ENCODE data around the gene ZNF45. TPM values are rescaled to one million over a fixed set of nuclear protein-coding genes. Genes with fewer than 3 reads are reported as not detected.

The ZNF45 gene
- total RNA-seq, 2 experiments from 2014 or later: 4.0 to 4.6 TPM

GRCh38 chr19:43934055-43934984, 762 bp downstream of the ZNF45 start:
- Histone ChIP-seq H3K27me3 (ENCODE audit: control insufficient read depth in 1 of 2, insufficient read depth in 2 of 2, low read length in 2 of 2) (no peaks in the 10 kb centered on the region), H3K4me3 (ENCODE audit: low read length) (peak overlapping the region; percentile 78), H3K36me3 (ENCODE audit: insufficient read depth, low read length) (peaks cover 34% of the 10 kb centered on the region), H3K9me3 (ENCODE audit: control insufficient read depth in 1 of 2, insufficient read depth in 1 of 2, low read length in 2 of 2) (peaks cover 0 to 5% of the 10 kb centered on the region in 2 experiments), H3K4me1 (ENCODE audit: insufficient read depth, low read length) (peaks cover 10% of the 10 kb centered on the region), H3K27ac (ENCODE audit: low read depth in 1 of 2, low read length in 2 of 2) (peak overlapping the region; percentile 56 to 64)
- peak overlapping the region; percentile 86 for H3K27ac Mint-ChIP-seq
- H3K9me3 Mint-ChIP-seq: no peaks in the 10 kb centered on the region
- peaks cover 25% of the 10 kb centered on the region for H3K4me1 Mint-ChIP-seq (ENCODE audit: low read depth)
- POLR2A ChIA-PET: interaction anchor here (0.8 to 1.9 kb wide), 12 partner anchors 10 to 273 kb away, joined by 3 to 12 read pairs (median 5); partner anchors contain the start of genes ZNF221, ZNF224, ZNF226 and ZNF283
- intact Hi-C loops (cut with DNase I, micrococcal nuclease): loop anchor here (2.0 to 10.0 kb wide), 3 partner anchors 70 to 230 kb away; partner anchors contain the start of genes ZNF224 (in 1 of the 2), ZNF226 (in 1 of the 2) and ZNF230 (in 1 of the 2)
- CTCF ChIA-PET: no interaction called here
- H3K4me3 Mint-ChIP-seq: peak overlapping the region; percentile 96
- ATAC-seq (ENCODE audit: poor library complexity) (no peak), DNase-seq (peak in 1 of 14 experiments; percentile 2)
- peaks cover 57% of the 10 kb centered on the region for H3K36me3 Mint-ChIP-seq (ENCODE audit: low read depth)
- no peak for TF ChIP-seq CTCF (IDR thresholded peaks at IDR 0.05)
- no peaks in the 10 kb centered on the region for H3K27me3 Mint-ChIP-seq

GRCh38 chr19:43928820-43929219, 6.3 kb downstream of the ZNF45 start:
- ChIA-PET POLR2A (no interaction called here), CTCF (no interaction called here)
- TF ChIP-seq CTCF (IDR thresholded peaks at IDR 0.05): no peak
- H3K27ac Mint-ChIP-seq: no peak overlapping the region
- H3K9me3 ChIP-seq (ENCODE audit: control insufficient read depth in 1 of 2, insufficient read depth in 1 of 2, low read length in 2 of 2): peaks cover 0 to 5% of the 10 kb centered on the region in 2 experiments
- H3K27me3 Mint-ChIP-seq: no peaks in the 10 kb centered on the region
- intact Hi-C loops (cut with DNase I, micrococcal nuclease): no loop called here
- H3K4me3 Mint-ChIP-seq: no peak overlapping the region
- H3K27ac ChIP-seq (ENCODE audit: low read depth in 1 of 2, low read length in 2 of 2): no peak overlapping the region
- DNase-seq (no peak), ATAC-seq (ENCODE audit: poor library complexity) (no peak)
- peaks cover 98% of the 10 kb centered on the region for H3K36me3 Mint-ChIP-seq (ENCODE audit: low read depth)
- no peak overlapping the region for H3K4me3 ChIP-seq (ENCODE audit: low read length)
- peaks cover 5% of the 10 kb centered on the region for H3K9me3 Mint-ChIP-seq
- H3K36me3 ChIP-seq (ENCODE audit: insufficient read depth, low read length): peaks cover 86% of the 10 kb centered on the region
- H3K27me3 ChIP-seq (ENCODE audit: control insufficient read depth in 1 of 2, insufficient read depth in 2 of 2, low read length in 2 of 2): no peaks in the 10 kb centered on the region
- no peaks in the 10 kb centered on the region for H3K4me1 ChIP-seq (ENCODE audit: insufficient read depth, low read length)
- peaks cover 7% of the 10 kb centered on the region for H3K4me1 Mint-ChIP-seq (ENCODE audit: low read depth)

GRCh38 chr19:43923875-43924274, 11.2 kb downstream of the ZNF45 start:
- DNase-seq (no peak), ATAC-seq (ENCODE audit: poor library complexity) (no peak)
- Mint-ChIP-seq H3K4me1 (ENCODE audit: low read depth) (no peaks in the 10 kb centered on the region), H3K36me3 (ENCODE audit: low read depth) (peaks cover 100% of the 10 kb centered on the region), H3K27ac (no peak overlapping the region), H3K9me3 (peaks cover 5% of the 10 kb centered on the region), H3K4me3 (no peak overlapping the region), H3K27me3 (no peaks in the 10 kb centered on the region)
- no peak for TF ChIP-seq CTCF (IDR thresholded peaks at IDR 0.05)
- Histone ChIP-seq H3K9me3 (ENCODE audit: control insufficient read depth in 1 of 2, insufficient read depth in 1 of 2, low read length in 2 of 2) (peaks cover 11 to 26% of the 10 kb centered on the region in 2 experiments), H3K27me3 (ENCODE audit: control insufficient read depth in 1 of 2, insufficient read depth in 2 of 2, low read length in 2 of 2) (no peaks in the 10 kb centered on the region), H3K27ac (ENCODE audit: low read depth in 1 of 2, low read length in 2 of 2) (no peak overlapping the region), H3K4me3 (ENCODE audit: low read length) (no peak overlapping the region), H3K4me1 (ENCODE audit: insufficient read depth, low read length) (no peaks in the 10 kb centered on the region), H3K36me3 (ENCODE audit: insufficient read depth, low read length) (peaks cover 94% of the 10 kb centered on the region)
- POLR2A ChIA-PET: interaction anchor here (0.9 kb wide), 1 partner anchor 11 kb away, joined by 4 read pairs; the partner anchor contains the start of gene ZNF45
- CTCF ChIA-PET: no interaction called here
- intact Hi-C loops (cut with DNase I, micrococcal nuclease): no loop called here
